ENCODE measurements around the gene KCTD6. TPM values are rescaled to one million over a fixed set of nuclear protein-coding genes. Genes with fewer than 3 reads are reported as not detected.
A peak's percentile ranks its signal among the peaks of the same experiment; 100 is the strongest.

KCTD6 gene
- total RNA-seq, 1 donor from 2014 or later = 23.5 TPM

- H3K36me3 Mint-ChIP-seq = no peaks in the 10 kb centered on the region
- DNase-seq (ENCODE audit: extremely low spot score, unreplicated experiment) = no peak
- peak; percentile 90 for TF ChIP-seq CTCF (conservative IDR thresholded peaks at IDR 0.05)
- H3K9me3 Mint-ChIP-seq = no peaks in the 10 kb centered on the region
- H3K27ac Mint-ChIP-seq = peak overlapping the region; percentile 19
- H3K4me3 Mint-ChIP-seq = no peak overlapping the region
- peaks cover 27% of the 10 kb centered on the region for H3K4me1 Mint-ChIP-seq (ENCODE audit: unreplicated experiment)
- H3K27me3 Mint-ChIP-seq = no peaks in the 10 kb centered on the region
Observed at GRCh38 chr3:58532794-58533220, 40.9 kb downstream of the KCTD6 start.

GRCh38 chr3:58534592-58535494, 42.9 kb downstream of the KCTD6 start:
- H3K27me3 Mint-ChIP-seq = no peaks in the 10 kb centered on the region
- no peak for TF ChIP-seq CTCF (conservative IDR thresholded peaks at IDR 0.05)
- DNase-seq (ENCODE audit: extremely low spot score, unreplicated experiment) = peak; percentile 48
- H3K9me3 Mint-ChIP-seq = no peaks in the 10 kb centered on the region
- H3K36me3 Mint-ChIP-seq = no peaks in the 10 kb centered on the region
- no peak overlapping the region for H3K4me3 Mint-ChIP-seq
- H3K27ac Mint-ChIP-seq = no peak overlapping the region
- peaks cover 27% of the 10 kb centered on the region for H3K4me1 Mint-ChIP-seq (ENCODE audit: unreplicated experiment)

GRCh38 chr3:58535531-58536500, 43.9 kb downstream of the KCTD6 start:
- H3K4me1 Mint-ChIP-seq (ENCODE audit: unreplicated experiment) = peaks cover 27% of the 10 kb centered on the region
- peak overlapping the region; percentile 61 for H3K27ac Mint-ChIP-seq
- peak; percentile 53 for DNase-seq (ENCODE audit: extremely low spot score, unreplicated experiment)
- no peaks in the 10 kb centered on the region for H3K27me3 Mint-ChIP-seq
- no peaks in the 10 kb centered on the region for H3K36me3 Mint-ChIP-seq
- TF ChIP-seq CTCF (conservative IDR thresholded peaks at IDR 0.05) = no peak
- no peaks in the 10 kb centered on the region for H3K9me3 Mint-ChIP-seq
- H3K4me3 Mint-ChIP-seq = peak overlapping the region; percentile 20

GRCh38 chr3:58536501-58537411, 44.9 kb downstream of the KCTD6 start, which contains the start of gene ACOX2:
Gene ACOX2, minus strand, starts transcription at chr3:58537190. Its CDS starts 2,084 bp downstream, at chr3:58535106.
- H3K4me1 Mint-ChIP-seq (ENCODE audit: unreplicated experiment) = peaks cover 27% of the 10 kb centered on the region

More at GRCh38 chr3:58536501-58537411, 44.9 kb downstream of the KCTD6 start, which contains the start of gene ACOX2:
- H3K4me3 Mint-ChIP-seq = peak within 1 kb of the TSS; percentile 20
- H3K27ac Mint-ChIP-seq = peak within 1 kb of the TSS; percentile 61
- TF ChIP-seq CTCF (conservative IDR thresholded peaks at IDR 0.05) = no peak
- no peaks in the 10 kb centered on the region for H3K36me3 Mint-ChIP-seq
- no peaks in the 10 kb centered on the region for H3K9me3 Mint-ChIP-seq
- peak; percentile 66 for DNase-seq (ENCODE audit: extremely low spot score, unreplicated experiment)
- H3K27me3 Mint-ChIP-seq = no peaks in the 10 kb centered on the region
